Measurements from ENCODE around the gene SFI1.

DNA sequence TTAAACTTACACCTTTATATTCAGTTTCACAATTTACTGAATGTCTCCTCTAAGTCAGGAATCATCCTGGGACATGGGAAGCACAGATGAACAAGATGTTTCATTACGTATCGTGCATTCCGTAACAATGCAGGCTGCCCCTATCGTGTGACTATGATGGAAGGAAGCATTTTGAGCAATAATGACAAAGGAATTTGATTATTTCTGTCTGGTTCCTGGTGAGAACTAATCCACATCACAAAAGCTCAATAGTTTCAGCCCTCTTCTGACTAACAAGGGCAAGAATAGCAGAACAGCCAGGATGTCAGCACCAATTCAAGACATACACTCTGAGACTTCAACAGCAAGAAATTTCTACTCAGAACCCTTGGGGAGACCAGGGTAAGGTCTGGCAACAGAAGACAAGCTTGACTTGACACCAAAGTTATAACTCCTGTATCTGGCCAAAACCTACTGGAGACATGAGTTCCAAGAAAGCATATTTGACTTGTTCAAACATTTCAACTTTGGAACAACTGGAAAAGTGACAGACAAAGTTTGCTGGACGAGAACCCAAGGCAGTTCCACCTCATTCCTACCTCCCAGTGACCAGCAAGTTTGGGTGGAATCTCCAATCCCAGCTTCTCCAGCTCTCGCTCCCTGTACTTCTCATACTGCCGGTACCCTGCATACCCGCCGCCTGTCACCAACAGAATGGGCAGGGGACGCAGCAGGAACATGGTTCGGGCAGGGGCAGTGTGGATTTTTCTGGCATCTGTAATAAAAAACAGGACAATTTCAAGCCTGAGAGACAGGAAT is 151.4 kb downstream of the SFI1 start:
- peak; percentile 44; the same call in 1 of the 2 replicates for TF ChIP-seq POLR2A (IDR thresholded peaks at IDR 0.05; ENCODE audit: low read depth, low read length)
- no peak for TF ChIP-seq MAZ (IDR thresholded peaks at IDR 0.05; ENCODE audit: borderline replicate concordance, low read depth, low read length)
- TF ChIP-seq, protein P1, sequence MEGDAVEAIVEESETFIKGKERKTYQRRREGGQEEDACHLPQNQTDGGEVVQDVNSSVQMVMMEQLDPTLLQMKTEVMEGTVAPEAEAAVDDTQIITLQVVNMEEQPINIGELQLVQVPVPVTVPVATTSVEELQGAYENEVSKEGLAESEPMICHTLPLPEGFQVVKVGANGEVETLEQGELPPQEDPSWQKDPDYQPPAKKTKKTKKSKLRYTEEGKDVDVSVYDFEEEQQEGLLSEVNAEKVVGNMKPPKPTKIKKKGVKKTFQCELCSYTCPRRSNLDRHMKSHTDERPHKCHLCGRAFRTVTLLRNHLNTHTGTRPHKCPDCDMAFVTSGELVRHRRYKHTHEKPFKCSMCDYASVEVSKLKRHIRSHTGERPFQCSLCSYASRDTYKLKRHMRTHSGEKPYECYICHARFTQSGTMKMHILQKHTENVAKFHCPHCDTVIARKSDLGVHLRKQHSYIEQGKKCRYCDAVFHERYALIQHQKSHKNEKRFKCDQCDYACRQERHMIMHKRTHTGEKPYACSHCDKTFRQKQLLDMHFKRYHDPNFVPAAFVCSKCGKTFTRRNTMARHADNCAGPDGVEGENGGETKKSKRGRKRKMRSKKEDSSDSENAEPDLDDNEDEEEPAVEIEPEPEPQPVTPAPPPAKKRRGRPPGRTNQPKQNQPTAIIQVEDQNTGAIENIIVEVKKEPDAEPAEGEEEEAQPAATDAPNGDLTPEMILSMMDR (conservative IDR thresholded peaks at IDR 0.05; ENCODE audit: low read depth, low read length), result no peak
- no peak for TF ChIP-seq RAD21 (IDR thresholded peaks at IDR 0.05; ENCODE audit: low read length)

Measured in IMR-90 (cell line).